OCI-M2 (cell line): ENCODE data around the gene MTA2.
A peak's percentile ranks its signal among the peaks of the same experiment; 100 is the strongest.

Source experiments
- DNase-seq: peaks from one replicate; lab custom pipeline; 2025; ENCODE audit not compliant: unreplicated experiment; lab: John Stamatoyannopoulos, UW

The MTA2 gene

DNA sequence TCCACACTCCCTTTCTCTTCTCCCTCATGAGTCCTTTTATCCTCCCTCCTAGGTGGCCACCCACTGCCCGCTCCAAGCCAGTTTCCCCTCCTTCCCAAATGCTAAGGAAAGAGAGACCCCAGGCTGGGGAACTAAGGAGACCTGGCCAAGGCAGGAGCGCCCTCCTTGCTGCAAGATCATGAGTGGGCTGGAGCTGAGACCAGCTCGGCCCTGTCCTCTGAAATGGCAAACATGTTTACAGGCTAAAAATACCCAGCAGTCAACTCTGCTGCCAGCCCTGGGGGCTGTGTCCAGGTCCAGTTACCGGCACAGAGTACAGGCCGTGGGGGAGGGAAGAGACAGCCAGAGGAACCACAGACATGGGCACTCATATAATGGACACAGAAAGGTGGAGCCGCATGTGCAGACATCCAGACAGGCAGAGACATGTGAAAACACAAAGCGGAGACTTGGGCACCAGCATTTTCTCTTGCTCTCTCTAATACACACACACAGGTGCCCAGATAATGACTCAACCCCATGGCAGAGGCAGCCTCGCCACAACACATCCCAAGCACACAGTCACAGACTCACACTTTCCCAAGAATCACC is 53.9 kb downstream of the MTA2 start:
- DNase-seq: no peak

- no peak for DNase-seq
These were observed 54.6 kb downstream of the MTA2 start for GRCh38 chr11:62546929-62547625.

- DNase-seq: no peak
These were observed 55.3 kb downstream of the MTA2 start, which contains the start of gene AHNAK for GRCh38 chr11:62546244-62546928. AHNAK (minus strand) TSS chr11:62546806; CDS start chr11:62536098, 10,708 bp downstream.

GRCh38 chr11:62545437-62546243 is 56.0 kb downstream of the MTA2 start:
- peak; percentile 48 for DNase-seq

GRCh38 chr11:62544581-62545436 is 56.9 kb downstream of the MTA2 start:
- DNase-seq: no peak

DNA sequence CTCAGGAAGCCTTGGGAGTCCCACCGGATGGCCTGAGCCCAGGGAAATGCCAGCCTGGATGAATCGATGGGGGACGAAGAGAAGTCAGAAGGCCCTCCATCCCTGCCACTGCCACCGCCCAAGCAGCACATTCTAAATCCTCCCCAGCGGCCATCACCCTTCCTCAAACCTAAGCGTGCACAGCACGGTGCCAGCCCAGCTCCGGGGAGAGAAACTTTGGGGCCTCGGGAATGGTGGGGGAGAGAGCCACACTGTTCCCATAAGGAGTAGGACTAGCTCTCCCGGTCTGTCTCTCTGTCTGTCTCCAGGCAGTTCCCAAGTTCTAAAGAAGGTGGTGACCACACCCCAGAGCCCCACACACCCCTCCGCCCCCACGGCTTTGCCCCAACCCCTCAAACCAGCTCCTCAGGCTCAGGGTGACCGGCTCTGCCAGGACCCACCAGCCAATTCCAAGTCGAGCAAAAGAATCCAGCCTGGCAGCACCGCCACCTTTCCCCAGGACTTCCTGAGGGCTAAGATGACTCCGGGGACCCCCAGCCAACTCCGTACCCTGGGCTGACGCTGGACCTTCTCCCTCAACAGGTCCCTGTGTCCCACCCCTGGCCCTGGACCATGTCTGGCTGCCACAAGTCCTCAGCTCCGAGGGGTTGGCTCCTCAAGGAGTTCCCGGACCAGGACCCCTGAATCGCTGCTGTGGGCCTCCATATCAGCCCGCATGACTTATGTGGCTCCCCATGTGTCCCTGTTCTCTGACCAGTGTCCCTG is 57.8 kb downstream of the MTA2 start:
- no peak for DNase-seq
